PC-9 (cell line): Measurements from ENCODE around the gene ZNF467. TPM values are rescaled to one million over a fixed set of nuclear protein-coding genes. Genes with fewer than 3 reads are reported as not detected.
A peak's percentile ranks its signal among the peaks of the same experiment; 100 is the strongest.

ENCODE experiments used
- BruUV-seq: library from RNA; stranded (reverse); fragments of 400-500 nt; replicated peaks from 2 replicates; lab custom pipeline; 2021; lab: Mats Ljungman, UMichigan
- CTCF ChIA-PET: fragments of 300-600 bp; sonication (Branson Sonifier 250); formaldehyde crosslinking; loops from one replicate; lab custom pipeline; 2022; ENCODE audit warnings: antibody characterized with exemption; lab: Charles Lee
- POLR2A ChIA-PET: fragments of 300-600 bp; sonication (Branson Sonifier 250); formaldehyde crosslinking; loops from one replicate; lab custom pipeline; 2022; ENCODE audit warnings: antibody characterized with exemption; ENCODE audit not compliant: unreplicated experiment; lab: Charles Lee
- DNase-seq, 2 experiments: peaks; one replicate each; pipeline versions ENCODE4 v3.0.0 to v3.0.0-alpha.2; 2015 to 2022; ENCODE audit warnings: mixed read lengths in 1 of 2
- H2AFZ ChIP-seq: fragments of 200-600 bp; sonication (generic); 2 replicates; pipeline ENCODE4 v1.8.1; 2017; ENCODE audit warnings: antibody characterized with exemption
- H3F3A ChIP-seq: fragments of 200-600 bp; sonication (generic); 2 replicates; pipeline ENCODE4 v1.8.1; 2017; ENCODE audit warnings: antibody characterized with exemption, mild to moderate bottlenecking, low read depth; ENCODE audit not compliant: insufficient read depth
- H3K27ac ChIP-seq: fragments of 200-600 bp; sonication (generic); 2 replicates; pipeline ENCODE4 v1.6.1; 2016; ENCODE audit warnings: mixed run types
- H3K27me3 ChIP-seq: fragments of 200-600 bp; sonication (generic); 2 replicates; pipeline ENCODE4 v1.6.1; 2016; ENCODE audit warnings: low read depth, mixed run types; ENCODE audit not compliant: insufficient read depth
- H3K36me3 ChIP-seq: fragments of 200-600 bp; sonication (generic); 2 replicates; pipeline ENCODE4 v1.6.1; 2016; ENCODE audit warnings: low read depth, mixed run types
- H3K4me1 ChIP-seq: fragments of 200-600 bp; sonication (generic); replicated peaks from 2 replicates; pipeline ENCODE4 v1.6.1; 2016; ENCODE audit warnings: mixed run types; ENCODE audit not compliant: insufficient read depth
- H3K4me2 ChIP-seq: fragments of 200-600 bp; sonication (generic); 2 replicates; pipeline ENCODE4 v1.6.1; 2017; ENCODE audit warnings: mixed run types
- H3K4me3 ChIP-seq: fragments of 200-600 bp; sonication (generic); 2 replicates; pipeline ENCODE4 v1.6.1; 2016; ENCODE audit warnings: mixed run types
- H3K79me2 ChIP-seq: fragments of 200-600 bp; sonication (generic); 2 replicates; pipeline ENCODE4 v1.6.1; 2017; ENCODE audit warnings: low read depth, mixed run types
- H3K9me2 ChIP-seq: fragments of 200-600 bp; sonication (generic); 2 replicates; pipeline ENCODE4 v1.8.1; 2017; ENCODE audit warnings: mild to moderate bottlenecking; ENCODE audit not compliant: insufficient read depth
- H3K9me3 ChIP-seq: fragments of 200-600 bp; sonication (generic); 2 replicates; pipeline ENCODE4 v1.8.1; 2016; ENCODE audit warnings: low read depth; ENCODE audit not compliant: insufficient read depth
- H4K20me1 ChIP-seq: fragments of 200-600 bp; sonication (generic); 2 replicates; pipeline ENCODE4 v1.8.1; 2017; ENCODE audit not compliant: insufficient read depth
- CTCF ChIP-seq: fragments of 200-600 bp; sonication (generic); conservative IDR thresholded peaks from 2 replicates; pipeline ENCODE4 v1.6.1; 2017; ENCODE audit warnings: mixed run types, antibody characterized with exemption, mild to moderate bottlenecking, moderate library complexity
- EZH2 ChIP-seq: fragments of 200-600 bp; sonication (generic); IDR thresholded peaks from 2 replicates; pipeline ENCODE4 v1.8.0; 2017; ENCODE audit warnings: antibody characterized with exemption, low read depth
- intact Hi-C: fragments of 100-400 bp; cut with micrococcal nuclease; formaldehyde crosslinking; loops from one replicate; pipeline ENCODE4 v1.10.0; 2022; ENCODE audit not compliant: unreplicated experiment
- total RNA-seq: library from RNA; stranded (reverse); gene quantifications from 2 replicates; pipeline ENCODE4 v1.2.3, GENCODE V29; 2021

The ZNF467 gene
- total RNA-seq, 1 experiment from 2014 or later: 6.6 TPM

- DNase-seq: no peak
- POLR2A ChIA-PET: no interaction called here
- intact Hi-C loops: no loop called here
Observed at GRCh38 chr7:149777551-149778326, 4.4 kb upstream of the ZNF467 start.

GRCh38 chr7:149776848-149777407 is 3.5 kb upstream of the ZNF467 start:
- CTCF ChIA-PET: interaction anchor here (0.6 kb wide), 1 partner anchor 156 kb away, joined by 3 read pairs; no protein-coding TSS in a partner anchor
- no peak overlapping the region for H3K4me3 ChIP-seq
- H3K27ac ChIP-seq: no peak overlapping the region
- H3K27me3 ChIP-seq: peaks cover 38% of the 10 kb centered on the region
- intact Hi-C loops: no loop called here
- no peak overlapping the region for H3K4me2 ChIP-seq
- POLR2A ChIA-PET: no interaction called here
- H3K4me1 ChIP-seq: no peaks in the 10 kb centered on the region
- H3F3A ChIP-seq: peaks cover 8% of the 10 kb centered on the region; the same call in 1 of the 2 replicates
- no peak overlapping the region for H2AFZ ChIP-seq
- 0 out of 2 replicates have a peak, but pooled peaks cover 3% of the 10 kb centered on the region for H4K20me1 ChIP-seq
- no peaks in the 10 kb centered on the region for H3K9me3 ChIP-seq
- no peak for TF ChIP-seq EZH2
- no peak for TF ChIP-seq CTCF
- no peak for DNase-seq
- no peaks in the 10 kb centered on the region for H3K79me2 ChIP-seq
- BruUV-seq: no TSS peak
- no peaks in the 10 kb centered on the region for H3K36me3 ChIP-seq
- H3K9me2 ChIP-seq: no peaks in the 10 kb centered on the region

More at GRCh38 chr7:149777551-149778326, 4.4 kb upstream of the ZNF467 start:
- H3K27ac ChIP-seq: no peak overlapping the region
- CTCF ChIA-PET: no interaction called here
- H3K9me3 ChIP-seq: no peaks in the 10 kb centered on the region
- no peaks in the 10 kb centered on the region for H3K36me3 ChIP-seq
- no peaks in the 10 kb centered on the region for H3K4me1 ChIP-seq
- TF ChIP-seq CTCF: no peak
- no peak for TF ChIP-seq EZH2
- 0 out of 2 replicates have a peak, but pooled peaks cover 3% of the 10 kb centered on the region for H4K20me1 ChIP-seq
- no TSS peak for BruUV-seq
- peaks cover 38% of the 10 kb centered on the region for H3K27me3 ChIP-seq
- no peak overlapping the region for H2AFZ ChIP-seq
- H3K9me2 ChIP-seq: no peaks in the 10 kb centered on the region
- no peaks in the 10 kb centered on the region for H3K79me2 ChIP-seq
- H3F3A ChIP-seq: peaks cover 8% of the 10 kb centered on the region; the same call in 1 of the 2 replicates
- H3K4me2 ChIP-seq: no peak overlapping the region
- no peak overlapping the region for H3K4me3 ChIP-seq

GRCh38 chr7:149776289-149776688 is 2.9 kb upstream of the ZNF467 start:
- no peaks in the 10 kb centered on the region for H3K4me1 ChIP-seq
- no peaks in the 10 kb centered on the region for H3K79me2 ChIP-seq
- no peaks in the 10 kb centered on the region for H3K9me2 ChIP-seq
- CTCF ChIA-PET: interaction anchor here (0.5 to 0.6 kb wide), 2 partner anchors 17 to 513 kb away, joined by 4 to 6 read pairs; no protein-coding TSS in a partner anchor
- H2AFZ ChIP-seq: no peak overlapping the region
- peak in 1 of 2 experiments; percentile 56 for DNase-seq
- TF ChIP-seq CTCF: no peak
- no peak for TF ChIP-seq EZH2
- intact Hi-C loops: no loop called here
- no peaks in the 10 kb centered on the region for H3K9me3 ChIP-seq
- peaks cover 38% of the 10 kb centered on the region for H3K27me3 ChIP-seq
- H4K20me1 ChIP-seq: 0 out of 2 replicates have a peak, but pooled peaks cover 3% of the 10 kb centered on the region
- no peak overlapping the region for H3K4me3 ChIP-seq
- H3K36me3 ChIP-seq: no peaks in the 10 kb centered on the region
- no peak overlapping the region for H3K27ac ChIP-seq
- no TSS peak for BruUV-seq
- H3K4me2 ChIP-seq: no peak overlapping the region
- H3F3A ChIP-seq: peaks cover 8% of the 10 kb centered on the region; the same call in 1 of the 2 replicates
- POLR2A ChIA-PET: interaction anchor here (0.6 kb wide), 1 partner anchor 153 kb away, joined by 6 read pairs; no protein-coding TSS in a partner anchor
